Left lung (tissue), 10 donors: ENCODE results near the gene PAPPA2. TPM values are rescaled to one million over a fixed set of nuclear protein-coding genes. Genes with fewer than 3 reads are reported as not detected.

ENCODE experiments used
- ATAC-seq: fragments of 200-7000 bp; cut with Tn5 transposase; one replicate; pipeline ENCODE4 v1.9.1; 2020; ENCODE audit warnings: moderate library complexity
- DNase-seq, 4 donors: peaks; one replicate each; pipeline ENCODE4 v3.0.0-alpha.2; 2013 to 2020
- H3K27ac ChIP-seq, 2 donors: fragments of 200-600 bp; sonication (generic) in 1 of 2; one replicate each; pipeline versions ENCODE4 v1.5.0 to v1.8.0; 2020 to 2021
- H3K27me3 ChIP-seq, 2 donors: fragments of 200-600 bp; sonication (generic) in 1 of 2; one replicate each; pipeline versions ENCODE4 v1.5.0 to v1.8.0; 2020 to 2021
- H3K36me3 ChIP-seq, 2 donors: fragments of 200-600 bp; sonication (generic) in 1 of 2; one replicate each; pipeline versions ENCODE4 v1.5.0 to v1.8.0; 2020 to 2021
- H3K4me1 ChIP-seq, 2 donors: fragments of 200-600 bp; one replicate each; pipeline ENCODE4 v1.8.0; 2021
- H3K4me3 ChIP-seq, 2 donors: fragments of 200-600 bp; sonication (generic) in 1 of 2; one replicate each; pipeline versions ENCODE4 v1.5.0 to v1.8.0; 2020 to 2021; ENCODE audit warnings: mild to moderate bottlenecking in 1 of 2
- H3K9me3 ChIP-seq, 2 donors: fragments of 200-600 bp; sonication (generic) in 1 of 2; one replicate each; pipeline versions ENCODE4 v1.5.0 to v1.8.0; 2020 to 2021
- CTCF ChIP-seq, 2 donors: fragments of 200-600 bp; sonication (generic) in 1 of 2; IDR thresholded peaks; one replicate each; pipeline versions ENCODE4 v1.5.0 to v1.8.0; 2021; ENCODE audit warnings: antibody characterized with exemption in 2 of 2
- intact Hi-C, 2 donors: fragments of 100-400 bp; cut with DNase I; formaldehyde crosslinking; loops; one replicate each; pipeline versions ENCODE4 v1.11.2 to v1.14.2; 2022
- polyA plus RNA-seq, 6 donors: library from polyadenylated mRNA; unstranded; fragments of 120-200 nt; gene quantifications; one replicate each; pipeline ENCODE4 v1.2.1, GENCODE V29; 2013; ENCODE audit not compliant: insufficient read length in 6 of 6
- total RNA-seq, 2 donors: library from RNA; stranded (reverse); fragmentation: NEBNext Ultra II Directional; extraction: Animal tissue kit (Norgen Biotek cat#: 25700); gene quantifications; one replicate each; pipeline ENCODE4 v1.2.1, GENCODE V29; 2021
- donor health status: DM: no; HTN: yes; CAD: no.
- donor health status: DM: no; HTN: no; CAD: no.

The PAPPA2 gene
- total and polyA plus RNA-seq, 8 donors: 0.09 to 0.68 (median 0.27) TPM

GRCh38 chr1:176864211-176864610, 401.2 kb downstream of the PAPPA2 start:
- Histone ChIP-seq H3K27me3 (no peaks in the 10 kb centered on the region), H3K36me3 (no peaks in the 10 kb centered on the region), H3K4me3 (no peak overlapping the region), H3K27ac (no peak overlapping the region), H3K4me1 (no peaks in the 10 kb centered on the region), H3K9me3 (no peaks in the 10 kb centered on the region)
- DNase-seq (no peak), ATAC-seq (no peak)
- no peak for TF ChIP-seq CTCF (IDR thresholded peaks at IDR 0.05)
- intact Hi-C loops: no loop called here

- Histone ChIP-seq H3K27me3 (no peaks in the 10 kb centered on the region), H3K4me1 (no peaks in the 10 kb centered on the region), H3K36me3 (no peaks in the 10 kb centered on the region), H3K27ac (no peak overlapping the region), H3K9me3 (no peaks in the 10 kb centered on the region), H3K4me3 (no peak overlapping the region)
- ATAC-seq (no peak), DNase-seq (no peak)
- TF ChIP-seq CTCF (IDR thresholded peaks at IDR 0.05): no peak
- intact Hi-C loops: no loop called here
Measured at GRCh38 chr1:176866011-176866714, 403.2 kb downstream of the PAPPA2 start.

GRCh38 chr1:176869577-176869976, 406.6 kb downstream of the PAPPA2 start:
- TF ChIP-seq CTCF (IDR thresholded peaks at IDR 0.05): no peak
- Histone ChIP-seq H3K27ac (no peak overlapping the region), H3K27me3 (no peaks in the 10 kb centered on the region), H3K4me1 (no peaks in the 10 kb centered on the region), H3K9me3 (no peaks in the 10 kb centered on the region), H3K4me3 (no peak overlapping the region), H3K36me3 (no peaks in the 10 kb centered on the region)
- no peak for DNase-seq
- intact Hi-C loops: no loop called here
- no peak for ATAC-seq

GRCh38 chr1:176876966-176877515, 414.1 kb downstream of the PAPPA2 start:
- intact Hi-C loops: loop anchor here in 1 of 2 donors (10.0 kb wide), 1 partner anchor 322 kb away; no protein-coding TSS in a partner anchor
- H3K4me1 ChIP-seq: no peaks in the 10 kb centered on the region
- DNase-seq: no peak
- no peaks in the 10 kb centered on the region for H3K36me3 ChIP-seq
- no peak overlapping the region for H3K27ac ChIP-seq
- H3K27me3 ChIP-seq: no peaks in the 10 kb centered on the region
- no peak for TF ChIP-seq CTCF (IDR thresholded peaks at IDR 0.05)
- ATAC-seq: no peak
- no peaks in the 10 kb centered on the region for H3K9me3 ChIP-seq
- no peak overlapping the region for H3K4me3 ChIP-seq

- H3K27ac ChIP-seq: no peak overlapping the region
- no peak for TF ChIP-seq CTCF (IDR thresholded peaks at IDR 0.05)
- no peaks in the 10 kb centered on the region for H3K9me3 ChIP-seq
- intact Hi-C loops: loop anchor here in 1 of 2 donors (10.0 kb wide), 1 partner anchor 323 kb away; no protein-coding TSS in a partner anchor
- ATAC-seq (no peak), DNase-seq (no peak)
- no peaks in the 10 kb centered on the region for H3K4me1 ChIP-seq
- H3K36me3 ChIP-seq: no peaks in the 10 kb centered on the region
- no peak overlapping the region for H3K4me3 ChIP-seq
- H3K27me3 ChIP-seq: no peaks in the 10 kb centered on the region
Measured at GRCh38 chr1:176877557-176877956, 414.6 kb downstream of the PAPPA2 start.
